Sigmoid colon (tissue), 7 donors: ENCODE measurements around the gene MSN. TPM values are rescaled to one million over a fixed set of nuclear protein-coding genes. Genes with fewer than 3 reads are reported as not detected.

ENCODE experiments used
- DNase-seq: peaks from one replicate; pipeline ENCODE4 v3.0.0-alpha.2; 2019
- H3K27ac ChIP-seq, 4 donors: fragments of 200-600 bp; sonication (generic); one replicate each; pipeline ENCODE4 v1.5.1; 2016 to 2019; ENCODE audit warnings: mild to moderate bottlenecking in 1 of 4
- H3K27me3 ChIP-seq, 3 donors: fragments of 200-600 bp; sonication (generic); one replicate each; pipeline ENCODE4 v1.5.1; 2019; ENCODE audit warnings: mild to moderate bottlenecking in 1 of 3
- H3K36me3 ChIP-seq, 4 donors: fragments of 200-600 bp; sonication (generic); one replicate each; pipeline ENCODE4 v1.5.1; 2016 to 2019
- H3K4me1 ChIP-seq, 4 donors: fragments of 200-600 bp; sonication (generic); one replicate each; pipeline ENCODE4 v1.5.1; 2017 to 2019
- H3K4me3 ChIP-seq, 4 donors: fragments of 200-600 bp; sonication (generic); one replicate each; pipeline ENCODE4 v1.5.1; 2017 to 2019; ENCODE audit warnings: mild to moderate bottlenecking in 2 of 4, moderate library complexity in 1 of 4
- H3K9me3 ChIP-seq, 4 donors: fragments of 200-600 bp in 3 of 4; sonication (generic) in 3 of 4; one replicate each; pipeline versions ENCODE4 v1.5.1 to v1.6.1; 2013 to 2019
- EP300 ChIP-seq, 4 donors: sonication (generic); formaldehyde crosslinking; IDR thresholded peaks; one replicate each; pipeline ENCODE4 v1.6.1; 2017; ENCODE audit warnings: antibody characterized with exemption in 4 of 4
- POLR2A ChIP-seq, 2 donors: fragments of 450-650 bp; IDR thresholded peaks; one replicate each; pipeline ENCODE4 v1.6.1; 2016; ENCODE audit warnings: antibody characterized with exemption in 2 of 2, mild to moderate bottlenecking in 2 of 2, moderate library complexity in 2 of 2
- POLR2AphosphoS5 ChIP-seq, 4 donors: sonication (generic); formaldehyde crosslinking; IDR thresholded peaks; one replicate each; pipeline ENCODE4 v1.6.1; 2017; ENCODE audit warnings: antibody characterized with exemption in 4 of 4
- WGBS, 2 donors: extraction: QIAGEN DNeasy Blood & Tissue Kit; methylation state at CpG; one replicate each; pipeline ENCODE4 v1.1.7; 2013; 5-methylcytosine and 5-hydroxymethylcytosine counted together
- intact Hi-C: fragments of 100-400 bp; cut with DNase I; formaldehyde crosslinking; loops from one replicate; pipeline ENCODE4 v1.15.1; 2023
- polyA plus RNA-seq, 3 donors: library from polyadenylated mRNA; stranded (reverse); fragments of 200-250 nt; gene quantifications; one replicate each; pipeline ENCODE4 v1.2.3, GENCODE V29; 2013
- total RNA-seq, 4 donors: library from RNA; depleted of rRNA; stranded (reverse); fragments of >200 nt; gene quantifications; one replicate each; pipeline ENCODE4 v1.1.0, GENCODE V29; 2016
- TF ChIP-seq, protein P1 (sequence below), 4 experiments: fragments of 450-650 bp in 3 of 4; fragments of 200-600 bp in 1 of 4; IDR thresholded peaks; one replicate each; pipeline ENCODE4 v1.5.1; 2016 to 2019; ENCODE audit warnings: antibody characterized with exemption in 4 of 4, mild to moderate bottlenecking in 3 of 4, moderate library complexity in 2 of 4
- donor health status: healthy with polysubstance abuse.
- donor health status: Bipolar disorder and iron deficiency.
- donor health status: healthy.

The MSN gene
- total and polyA plus RNA-seq, 7 donors, result 23.6 to 152 (median 136) TPM

DNA sequence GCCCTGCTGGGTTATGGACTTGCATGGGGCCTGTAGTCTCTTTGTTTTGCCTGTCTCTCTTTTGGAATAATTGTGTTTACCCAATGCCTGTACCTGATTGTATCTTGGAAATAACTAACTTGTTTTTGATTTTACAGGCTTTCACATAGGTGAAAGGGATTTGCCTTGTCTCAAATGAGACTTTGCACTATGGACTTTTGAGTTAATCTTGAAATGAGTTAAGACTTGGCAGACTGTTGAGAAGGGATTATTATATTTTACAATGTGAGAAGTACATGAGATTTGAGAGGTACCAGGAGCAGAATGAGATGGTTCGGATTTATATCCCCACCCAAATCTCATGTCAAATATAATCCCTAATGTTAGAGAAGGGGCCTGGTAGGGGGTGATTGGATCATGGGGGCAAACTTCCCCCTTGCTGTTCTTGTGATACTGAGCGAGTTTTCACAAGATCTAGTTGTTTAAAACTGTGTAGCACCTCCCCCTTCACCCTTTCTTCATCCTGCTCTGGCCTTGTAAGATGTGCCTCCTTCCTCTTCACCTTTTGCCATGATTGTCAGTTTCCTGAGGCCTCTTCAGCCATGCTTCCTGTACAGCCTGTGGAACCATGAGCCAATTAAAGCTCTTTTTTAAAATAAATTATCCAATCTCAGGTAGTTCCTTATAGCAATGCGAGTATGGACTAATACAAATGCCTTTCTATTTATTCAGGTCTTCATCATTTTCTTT, 102.3 kb downstream of the MSN start:
- Histone ChIP-seq H3K27me3 (no peaks in the 10 kb centered on the region), H3K27ac (no peak overlapping the region), H3K36me3 (no peaks in the 10 kb centered on the region), H3K9me3 (no peaks in the 10 kb centered on the region), H3K4me3 (no peak overlapping the region), H3K4me1 (no peaks in the 10 kb centered on the region)
- WGBS, 2 donors, result 47 to 84% methylated on average over 3 of the region's 3 CpGs
- DNase-seq, result no peak
- TF ChIP-seq POLR2A (IDR thresholded peaks at IDR 0.05), result no peak
- TF ChIP-seq, protein P1, sequence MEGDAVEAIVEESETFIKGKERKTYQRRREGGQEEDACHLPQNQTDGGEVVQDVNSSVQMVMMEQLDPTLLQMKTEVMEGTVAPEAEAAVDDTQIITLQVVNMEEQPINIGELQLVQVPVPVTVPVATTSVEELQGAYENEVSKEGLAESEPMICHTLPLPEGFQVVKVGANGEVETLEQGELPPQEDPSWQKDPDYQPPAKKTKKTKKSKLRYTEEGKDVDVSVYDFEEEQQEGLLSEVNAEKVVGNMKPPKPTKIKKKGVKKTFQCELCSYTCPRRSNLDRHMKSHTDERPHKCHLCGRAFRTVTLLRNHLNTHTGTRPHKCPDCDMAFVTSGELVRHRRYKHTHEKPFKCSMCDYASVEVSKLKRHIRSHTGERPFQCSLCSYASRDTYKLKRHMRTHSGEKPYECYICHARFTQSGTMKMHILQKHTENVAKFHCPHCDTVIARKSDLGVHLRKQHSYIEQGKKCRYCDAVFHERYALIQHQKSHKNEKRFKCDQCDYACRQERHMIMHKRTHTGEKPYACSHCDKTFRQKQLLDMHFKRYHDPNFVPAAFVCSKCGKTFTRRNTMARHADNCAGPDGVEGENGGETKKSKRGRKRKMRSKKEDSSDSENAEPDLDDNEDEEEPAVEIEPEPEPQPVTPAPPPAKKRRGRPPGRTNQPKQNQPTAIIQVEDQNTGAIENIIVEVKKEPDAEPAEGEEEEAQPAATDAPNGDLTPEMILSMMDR (IDR thresholded peaks at IDR 0.05), result no peak
- TF ChIP-seq EP300 (IDR thresholded peaks at IDR 0.05), result no peak
- no peak for TF ChIP-seq POLR2AphosphoS5 (IDR thresholded peaks at IDR 0.05)
- intact Hi-C loops, result no loop called here

DNA sequence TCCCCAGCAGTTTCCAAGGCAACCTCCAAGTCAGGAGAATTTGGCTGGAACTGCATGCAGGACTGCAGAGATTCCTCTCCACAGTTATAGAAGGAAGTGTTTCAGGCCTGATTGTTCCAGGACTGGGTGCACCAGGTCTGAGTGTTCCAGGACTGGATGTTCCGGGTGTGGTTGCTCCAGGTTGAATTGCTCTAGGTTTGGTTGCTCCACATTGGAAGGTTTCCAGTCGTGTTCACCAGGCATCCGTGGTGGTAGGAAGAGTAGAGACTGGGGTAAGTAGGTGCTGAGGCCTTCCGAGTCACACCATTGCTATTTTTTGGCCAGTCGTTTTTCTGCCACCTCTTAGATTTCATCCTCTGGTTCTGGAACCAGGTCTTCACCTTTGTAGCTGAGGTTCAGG, 105.4 kb downstream of the MSN start:
- H3K4me1 ChIP-seq, result no peaks in the 10 kb centered on the region
- TF ChIP-seq POLR2A (IDR thresholded peaks at IDR 0.05) (no peak), EP300 (IDR thresholded peaks at IDR 0.05) (no peak), POLR2AphosphoS5 (IDR thresholded peaks at IDR 0.05) (no peak)
- TF ChIP-seq, protein P1 (IDR thresholded peaks at IDR 0.05), result no peak
- H3K9me3 ChIP-seq, result no peaks in the 10 kb centered on the region
- H3K27me3 ChIP-seq, result no peaks in the 10 kb centered on the region
- H3K4me3 ChIP-seq, result no peak overlapping the region
- 50 to 89% methylated on average over 5 of the region's 5 CpGs for WGBS, 2 donors
- H3K36me3 ChIP-seq, result no peaks in the 10 kb centered on the region
- H3K27ac ChIP-seq, result no peak overlapping the region
- intact Hi-C loops, result no loop called here
- DNase-seq, result no peak

DNA sequence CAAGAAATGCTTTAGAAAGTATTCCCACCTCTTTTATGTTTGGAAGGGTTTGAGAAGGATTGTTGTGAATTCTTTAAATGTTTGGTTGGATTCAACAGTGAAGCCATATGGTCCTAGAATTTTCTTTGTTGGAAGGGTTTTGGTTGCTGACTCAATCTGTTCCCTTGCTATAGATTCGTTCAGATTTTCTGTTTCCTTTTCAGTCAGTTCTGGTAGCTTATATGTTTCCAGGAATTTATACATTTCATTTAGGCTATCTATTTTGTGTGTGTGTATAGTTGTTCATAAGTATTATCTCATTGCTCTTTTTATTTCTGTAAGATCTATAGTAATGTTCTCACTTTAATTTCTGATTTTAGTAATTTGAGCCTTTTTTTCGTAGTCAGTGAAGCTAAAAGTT, 114.4 kb downstream of the MSN start:
- Histone ChIP-seq H3K27ac (no peak overlapping the region), H3K4me3 (no peak overlapping the region), H3K27me3 (no peaks in the 10 kb centered on the region), H3K4me1 (no peaks in the 10 kb centered on the region), H3K9me3 (no peaks in the 10 kb centered on the region), H3K36me3 (no peaks in the 10 kb centered on the region)
- no peak for DNase-seq
- 78 to 79% methylated on average over 2 of the region's 2 CpGs for WGBS, 2 donors
- intact Hi-C loops, result no loop called here
- TF ChIP-seq POLR2A (IDR thresholded peaks at IDR 0.05) (no peak), EP300 (IDR thresholded peaks at IDR 0.05) (no peak), POLR2AphosphoS5 (IDR thresholded peaks at IDR 0.05) (no peak)
- TF ChIP-seq, protein P1 (IDR thresholded peaks at IDR 0.05), result no peak

DNA sequence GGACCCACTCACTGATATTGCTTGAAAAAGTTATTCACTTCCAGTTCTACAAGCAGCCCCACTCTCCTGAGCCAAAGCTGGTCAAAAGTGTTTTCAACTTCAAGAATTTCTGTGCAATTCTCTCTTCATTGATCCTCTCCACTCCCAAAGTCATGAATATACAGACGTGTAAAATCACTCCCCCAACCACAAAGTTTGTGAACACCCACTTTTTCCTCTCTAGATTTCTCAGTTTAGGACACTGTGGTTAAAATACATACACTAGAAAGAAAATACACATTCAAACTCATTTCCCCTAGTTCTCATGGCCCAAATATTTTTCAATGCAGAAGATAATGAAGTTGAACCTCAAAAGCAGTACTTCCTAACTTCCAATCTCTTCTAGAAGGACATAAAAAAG, 116.3 kb downstream of the MSN start:
- DNase-seq, result no peak
- H3K36me3 ChIP-seq, result no peaks in the 10 kb centered on the region
- H3K27me3 ChIP-seq, result no peaks in the 10 kb centered on the region
- no peaks in the 10 kb centered on the region for H3K4me1 ChIP-seq
- 39 to 71% methylated on average over 1 of the region's 1 CpG for WGBS, 2 donors
- H3K9me3 ChIP-seq, result no peaks in the 10 kb centered on the region
- TF ChIP-seq POLR2A (IDR thresholded peaks at IDR 0.05) (no peak), EP300 (IDR thresholded peaks at IDR 0.05) (no peak), POLR2AphosphoS5 (IDR thresholded peaks at IDR 0.05) (no peak)
- TF ChIP-seq, protein P1 (IDR thresholded peaks at IDR 0.05), result no peak
- H3K4me3 ChIP-seq, result no peak overlapping the region
- H3K27ac ChIP-seq, result no peak overlapping the region
- intact Hi-C loops, result no loop called here

Other genes with a start within 250 kb of the MSN start
- gene LAS1L, start 132.9 kb upstream of the MSN start, total RNA-seq, result 10 to 100 TPM; 20.9 to 22.2 (median 21.3) TPM
- 10 to 100 TPM in 2 of 3 donors, 1 to 10 TPM in 1; 7.6 to 23.9 (median 10.2) TPM for gene LAS1L, start 132.9 kb upstream of the MSN start, polyA plus RNA-seq